AG04449 (cell line): ENCODE data around the gene USH2A.
A peak's percentile ranks its signal among the peaks of the same experiment; 100 is the strongest.

Source experiments
- CTCF ChIA-PET: fragments of 350-600 bp; formaldehyde crosslinking; extraction: SDS; loops from one replicate; lab custom pipeline; 2021; ENCODE audit warnings: antibody characterized with exemption; lab: Yijun Ruan, JAX
- POLR2A ChIA-PET: fragments of 400-600, 350-600 bp; formaldehyde crosslinking; extraction: SDS; loops from one replicate; lab custom pipeline; 2020; ENCODE audit warnings: antibody characterized with exemption, inconsistent platforms; lab: Yijun Ruan, JAX
- DNase-seq: peaks from one replicate; pipeline ENCODE4 v3.0.0-alpha.2; 2010; ENCODE audit warnings: low read depth, low spot score
- H3K4me3 ChIP-seq: 2 replicates; pipeline ENCODE4 v1.5.1; 2011; ENCODE audit warnings: low read depth, mild to moderate bottlenecking, control low read depth, low read length
- TF ChIP-seq, protein P1 (sequence below): IDR thresholded peaks from one replicate; pipeline ENCODE4 v1.5.1; 2011; ENCODE audit warnings: mild to moderate bottlenecking, moderate library complexity, low read length, control low read depth, inconsistent platforms; ENCODE audit not compliant: insufficient read depth; ENCODE audit errors: missing control alignments

USH2A gene

DNA sequence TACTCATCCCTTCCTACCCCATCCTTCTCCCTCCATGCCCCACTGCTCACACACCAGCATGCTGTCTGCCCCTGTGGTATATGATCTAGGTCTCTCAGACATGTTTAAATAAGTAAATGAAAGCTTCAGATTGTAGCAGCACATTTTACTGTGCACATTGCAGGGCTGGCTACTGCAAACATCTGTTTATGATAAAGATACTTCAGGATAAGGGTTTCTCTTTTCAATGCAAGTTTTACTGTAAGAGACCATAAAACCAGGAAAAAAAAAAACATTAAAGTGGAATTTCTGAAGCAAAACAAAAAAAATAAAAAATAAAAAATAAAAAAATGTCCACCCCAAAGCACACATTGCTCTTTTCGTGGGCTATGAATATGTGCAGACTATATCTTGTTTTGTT is 184.4 kb downstream of the USH2A start:
- ChIA-PET CTCF (interaction anchor here (1.7 kb wide), 1 partner anchor 17 kb away, joined by 7 read pairs; no protein-coding TSS in a partner anchor), POLR2A (no interaction called here)
- H3K4me3 ChIP-seq = no peak overlapping the region
- TF ChIP-seq, protein P1, sequence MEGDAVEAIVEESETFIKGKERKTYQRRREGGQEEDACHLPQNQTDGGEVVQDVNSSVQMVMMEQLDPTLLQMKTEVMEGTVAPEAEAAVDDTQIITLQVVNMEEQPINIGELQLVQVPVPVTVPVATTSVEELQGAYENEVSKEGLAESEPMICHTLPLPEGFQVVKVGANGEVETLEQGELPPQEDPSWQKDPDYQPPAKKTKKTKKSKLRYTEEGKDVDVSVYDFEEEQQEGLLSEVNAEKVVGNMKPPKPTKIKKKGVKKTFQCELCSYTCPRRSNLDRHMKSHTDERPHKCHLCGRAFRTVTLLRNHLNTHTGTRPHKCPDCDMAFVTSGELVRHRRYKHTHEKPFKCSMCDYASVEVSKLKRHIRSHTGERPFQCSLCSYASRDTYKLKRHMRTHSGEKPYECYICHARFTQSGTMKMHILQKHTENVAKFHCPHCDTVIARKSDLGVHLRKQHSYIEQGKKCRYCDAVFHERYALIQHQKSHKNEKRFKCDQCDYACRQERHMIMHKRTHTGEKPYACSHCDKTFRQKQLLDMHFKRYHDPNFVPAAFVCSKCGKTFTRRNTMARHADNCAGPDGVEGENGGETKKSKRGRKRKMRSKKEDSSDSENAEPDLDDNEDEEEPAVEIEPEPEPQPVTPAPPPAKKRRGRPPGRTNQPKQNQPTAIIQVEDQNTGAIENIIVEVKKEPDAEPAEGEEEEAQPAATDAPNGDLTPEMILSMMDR = no peak
- DNase-seq = no peak

DNA sequence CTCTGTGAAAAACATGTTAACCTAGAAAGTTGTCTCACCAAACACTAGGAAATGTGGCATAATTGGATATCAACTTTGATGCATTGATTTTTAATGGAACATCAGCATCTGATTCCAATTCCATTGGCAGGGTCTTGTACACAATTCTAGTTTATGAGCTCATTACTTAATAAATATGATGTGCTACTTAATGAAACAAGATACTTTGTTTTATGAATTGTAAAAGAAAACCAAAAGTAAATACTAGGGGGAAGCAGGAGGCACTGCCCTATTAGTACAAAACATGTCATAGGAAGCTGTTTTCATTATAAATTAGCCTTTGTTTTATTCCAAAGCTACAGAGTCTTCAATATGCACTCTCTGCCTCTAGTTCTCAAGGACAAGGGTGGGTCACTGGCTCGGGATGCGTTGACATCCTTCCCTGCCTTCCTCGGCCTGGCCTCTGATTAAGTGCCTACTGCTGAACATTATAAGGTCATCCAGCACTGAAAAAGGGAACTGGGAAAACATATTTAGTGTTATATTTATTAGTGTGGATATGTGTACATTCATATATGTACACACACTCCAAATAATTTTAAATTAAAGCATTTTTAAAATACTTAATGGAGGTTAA is 185.2 kb downstream of the USH2A start:
- TF ChIP-seq, protein P1 = no peak
- DNase-seq = no peak
- H3K4me3 ChIP-seq = no peak overlapping the region
- ChIA-PET POLR2A (no interaction called here), CTCF (interaction anchor here (1.7 kb wide), 1 partner anchor 17 kb away, joined by 7 read pairs; no protein-coding TSS in a partner anchor)

DNA sequence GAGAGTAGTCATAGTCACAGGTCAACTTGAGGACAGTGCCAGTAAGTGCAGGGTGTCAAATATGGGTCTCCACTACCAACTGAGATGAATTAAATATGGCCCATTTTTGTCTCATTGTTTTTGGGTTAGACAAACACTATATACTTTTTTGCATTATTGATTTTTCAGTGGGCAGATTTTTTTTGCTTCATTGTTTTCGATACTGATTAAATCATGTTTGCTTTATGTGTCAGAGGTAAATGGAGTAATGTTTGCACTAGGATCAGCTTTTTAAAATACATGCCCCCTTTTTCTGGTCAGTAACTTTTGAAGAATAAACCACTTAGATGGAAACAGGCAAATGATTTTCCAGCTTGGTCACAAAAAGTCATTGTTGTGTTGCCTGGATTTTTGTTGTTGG is 199.0 kb downstream of the USH2A start:
- CTCF ChIA-PET = no interaction called here
- TF ChIP-seq, protein P1 = no peak

DNA sequence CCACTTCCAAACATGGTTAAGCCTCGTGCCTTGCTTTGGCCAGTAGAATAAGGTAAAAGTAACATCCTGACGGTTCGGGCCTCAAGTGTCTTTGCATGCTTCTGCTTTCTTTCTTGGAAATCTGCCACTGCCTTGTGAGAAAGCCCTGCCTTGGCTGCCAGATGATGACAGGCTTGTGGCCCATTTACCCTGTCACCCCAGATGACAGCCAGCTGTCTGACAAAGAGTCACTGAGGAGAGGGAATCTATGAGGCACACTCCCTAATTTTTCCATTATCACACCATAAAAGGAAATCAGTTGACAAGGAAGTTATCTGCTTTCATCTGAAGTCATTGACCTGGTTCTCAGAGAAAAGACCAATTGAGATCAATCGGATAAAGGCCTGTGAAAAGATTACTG is 199.8 kb downstream of the USH2A start:
- no peak for DNase-seq
- CTCF ChIA-PET = interaction anchor here (3.2 to 4.0 kb wide), 2 partner anchors 231 to 344 kb away, joined by 19 to 26 read pairs; no protein-coding TSS in a partner anchor
- TF ChIP-seq, protein P1 = no peak
- POLR2A ChIA-PET = no interaction called here
- no peak overlapping the region for H3K4me3 ChIP-seq

More for the DNA sequence above, 199.0 kb downstream of the USH2A start:
- POLR2A ChIA-PET = no interaction called here
- DNase-seq = no peak
- H3K4me3 ChIP-seq = no peak overlapping the region

DNA sequence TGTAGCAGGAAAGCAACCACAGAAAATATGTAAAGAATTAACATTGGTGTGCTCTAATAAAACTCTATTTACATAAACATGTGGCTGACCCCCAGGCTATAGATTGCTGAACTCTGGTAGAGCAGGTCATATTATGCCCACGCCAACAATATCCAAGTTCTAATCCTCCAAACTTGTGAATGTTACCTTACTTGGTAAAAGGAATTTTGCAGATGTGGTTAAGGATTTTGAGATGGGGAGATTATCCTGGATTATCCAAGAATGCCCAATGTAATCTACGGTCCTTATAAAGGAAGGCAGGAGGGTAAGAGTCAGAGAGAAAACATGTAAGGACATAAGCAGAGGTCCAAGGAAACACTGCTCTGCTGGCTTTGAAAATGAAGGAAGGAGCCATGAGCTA is 201.0 kb downstream of the USH2A start:
- POLR2A ChIA-PET = no interaction called here
- no peak for DNase-seq
- TF ChIP-seq, protein P1 = no peak
- H3K4me3 ChIP-seq = no peak overlapping the region
- CTCF ChIA-PET = interaction anchor here (0.9 to 4.2 kb wide), 16 partner anchors 8 to 512 kb away, joined by 3 to 51 read pairs (median 5); no protein-coding TSS in a partner anchor

DNA sequence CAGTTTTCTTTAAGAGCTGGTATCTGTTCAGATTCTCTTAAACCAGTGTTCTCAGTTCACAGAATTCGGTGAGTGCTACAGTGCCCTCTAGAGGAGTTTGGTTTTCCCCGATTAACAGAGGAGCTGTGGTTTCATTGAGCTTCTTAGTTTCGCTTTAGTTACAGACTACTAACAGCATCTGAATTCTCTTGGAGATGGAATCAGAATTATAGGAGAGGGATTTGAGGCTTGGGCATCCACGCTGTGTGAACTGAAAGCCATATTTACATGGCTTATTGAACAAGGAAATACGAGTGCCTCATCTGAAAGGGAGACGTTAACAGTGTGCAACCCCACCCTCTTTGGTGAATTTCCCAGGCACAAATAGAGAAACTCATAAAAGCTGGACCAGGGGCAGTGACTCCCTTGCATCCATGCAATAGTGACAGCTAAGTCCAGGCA is 202.0 kb downstream of the USH2A start:
- TF ChIP-seq, protein P1 = peak; percentile 65
- peak; percentile 45 for DNase-seq
- H3K4me3 ChIP-seq = peak overlapping the region; percentile 53
- ChIA-PET CTCF (interaction anchor here (0.6 to 4.2 kb wide), 47 partner anchors 9 to 621 kb away, joined by 3 to 51 read pairs (median 4); no protein-coding TSS in a partner anchor), POLR2A (no interaction called here)
